ENCODE measurements around the gene CCDC102B.

- TF ChIP-seq CTCF (IDR thresholded peaks at IDR 0.05) (no peak), POLR2A (IDR thresholded peaks at IDR 0.05) (no peak)
These were observed at the start of gene CCDC102B for GRCh38 chr18:68797871-68798270.

Measured in ovary (tissue), 3 donors.